H1 (cell line): Measurements from ENCODE around the gene DLEC1. TPM values are rescaled to one million over a fixed set of nuclear protein-coding genes. Genes with fewer than 3 reads are reported as not detected.

Experiments
- CBX5 ChIP-seq: fragments of 300-800, 300-1000 bp; sonication (generic); IDR thresholded peaks from 2 replicates; pipeline ENCODE4 v1.7.1; 2016; ENCODE audit warnings: antibody characterized with exemption, low read length, low read depth
- E2F6 ChIP-seq: IDR thresholded peaks from 2 replicates; pipeline ENCODE4 v1.6.1; 2012; ENCODE audit warnings: inconsistent platforms
- KDM1A ChIP-seq: fragments of 200-600, 300-600 bp; sonication (generic); IDR thresholded peaks from 2 replicates; pipeline ENCODE4 v1.7.1; 2016; ENCODE audit warnings: mild to moderate bottlenecking, low read length, borderline replicate concordance
- KDM5A ChIP-seq: fragments of 200-600 bp; IDR thresholded peaks from 2 replicates; pipeline ENCODE4 v1.7.1; 2012; ENCODE audit warnings: mild to moderate bottlenecking, low read length, inconsistent platforms, mixed read lengths
- MAFK ChIP-seq: IDR thresholded peaks from 2 replicates; pipeline ENCODE4 v1.6.1; 2012; ENCODE audit warnings: low read depth, mild to moderate bottlenecking, improper control_type of control experiment, low read length
- PHF8 ChIP-seq: fragments of 200-600 bp; sonication (generic); conservative IDR thresholded peaks from 2 replicates; pipeline ENCODE4 v1.7.1; 2012; ENCODE audit warnings: low read depth, mild to moderate bottlenecking, inconsistent platforms, low read length, moderate library complexity
- POLR2A ChIP-seq, 2 experiments: IDR thresholded peaks; 1 replicate in 1 of 2; 2 replicates in 1 of 2; pipeline ENCODE4 v1.6.1; 2011; ENCODE audit warnings: low read depth in 2 of 2, low read length in 2 of 2, mild to moderate bottlenecking in 2 of 2; ENCODE audit errors: control extremely low read depth in 1 of 2
- TAF1 ChIP-seq: IDR thresholded peaks from 2 replicates; pipeline ENCODE4 v1.6.1; 2011; ENCODE audit warnings: mild to moderate bottlenecking, low read depth, low read length
- polyA plus RNA-seq, 7 experiments: library from polyadenylated mRNA; depleted of rRNA in 3 of 7; stranded (reverse) in 5 of 7; unstranded in 2 of 7; fragments of >200 nt in 5 of 7; fragments of 200-250 nt in 2 of 7; gene quantifications; 1 replicate in 5 of 7; 2 replicates in 1 of 7; 4 replicates in 1 of 7; pipeline versions ENCODE4 v1.2.1 to v1.2.3, GENCODE V29; 2011 to 2013; ENCODE audit warnings: missing spikeins in 2 of 7, mixed read lengths in 2 of 7
- total RNA-seq: library from RNA; stranded (reverse); fragmentation: NEBNext Ultra II Directional; extraction: Animal tissue kit (Norgen Biotek cat#: 25700); gene quantifications from 2 replicates; pipeline ENCODE4 v1.2.1, GENCODE V29; 2021

Gene DLEC1
- total and polyA plus RNA-seq, 2 of the 8 experiments (the other 6 are each of a cell fraction or from before 2014, with no cell fraction given), result 0.26 to 0.76 TPM

- TF ChIP-seq CBX5, result no peak
- no peak for TF ChIP-seq PHF8
- no peak for TF ChIP-seq KDM5A
- TF ChIP-seq TAF1, result no peak
- no peak for TF ChIP-seq MAFK
- TF ChIP-seq KDM1A, result no peak
- no peak for TF ChIP-seq POLR2A (IDR thresholded peaks at IDR 0.05; ENCODE audit: control extremely low read depth in 1 of 2, low read depth in 2 of 2, low read length in 2 of 2)
- no peak for TF ChIP-seq E2F6
Observed at GRCh38 chr3:38000242-38000916, 38.6 kb upstream of the DLEC1 start (continued).
